Measurements from ENCODE around the gene SLC35B2. TPM values are rescaled to one million over a fixed set of nuclear protein-coding genes. Genes with fewer than 3 reads are reported as not detected.
A peak's percentile ranks its signal among the peaks of the same experiment; 100 is the strongest.

Gene SLC35B2
- total RNA-seq, 4 donors from 2014 or later: 9.7 to 34.4 (median 21.2) TPM

DNA sequence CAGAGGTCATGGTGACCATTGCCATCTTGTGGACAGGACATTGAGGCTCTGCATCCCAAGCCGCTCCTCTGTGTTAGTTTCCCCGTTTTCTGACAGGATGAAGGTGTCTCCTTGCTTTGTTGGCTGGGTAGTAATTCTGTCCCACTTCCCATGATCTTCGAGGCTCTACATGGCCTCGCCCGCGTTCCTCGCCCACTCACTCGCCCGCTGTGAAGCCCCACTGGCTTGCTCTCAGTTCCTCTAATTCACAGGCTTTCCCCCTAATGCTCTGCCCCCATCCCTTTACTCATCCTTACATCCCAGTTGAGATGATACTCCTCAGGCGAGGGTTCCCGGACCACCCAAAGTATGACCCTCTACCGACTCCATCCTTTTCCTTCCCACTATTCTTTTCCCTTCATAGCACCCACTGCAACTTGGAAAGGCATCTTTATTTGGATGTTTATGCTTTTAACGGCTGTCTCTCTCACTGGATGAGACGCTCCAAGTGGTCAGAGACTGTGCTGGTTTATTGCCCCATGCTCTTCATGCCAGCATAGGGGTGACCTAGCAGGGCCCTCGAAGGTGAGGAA is 511 bp upstream of the SLC35B2 start:
- DNase-seq: no peak
- intact Hi-C loops (cut with DNase I): loop anchor here (5.0 to 10.0 kb wide), 2 partner anchors 86 to 163 kb away; no protein-coding TSS in a partner anchor
- Histone ChIP-seq H3K27ac (peak overlapping the region; percentile 84 to 94 (median 90)), H3K27me3 (no peaks in the 10 kb centered on the region), H3K36me3 (peaks cover 12 to 62% (median 28%) of the 10 kb centered on the region in 3 donors), H3K4me1 (peaks cover 17 to 61% (median 19%) of the 10 kb centered on the region in 3 donors), H3K4me3 (peak overlapping the region; percentile 70 to 98 (median 90)), H3K9me3 (no peaks in the 10 kb centered on the region)
- TF ChIP-seq POLR2A (IDR thresholded peaks at IDR 0.05): no peak
- TF ChIP-seq CTCF (IDR thresholded peaks at IDR 0.05): no peak
- WGBS, 2 donors: 23 to 30% methylated on average over 15 of the region's 15 CpGs

GRCh38 chr6:44256775-44257024 is 628 bp downstream of the SLC35B2 start:
- no peaks in the 10 kb centered on the region for H3K27me3 ChIP-seq
- H3K27ac ChIP-seq: peak overlapping the region; percentile 84 to 94 (median 90)
- no peak for DNase-seq
- H3K4me1 ChIP-seq: peaks cover 14 to 62% (median 14%) of the 10 kb centered on the region in 3 donors
- TF ChIP-seq POLR2A (IDR thresholded peaks at IDR 0.05) (no peak), CTCF (IDR thresholded peaks at IDR 0.05) (no peak)
- intact Hi-C loops (cut with DNase I): loop anchor here (5.0 to 10.0 kb wide), 2 partner anchors 84 to 162 kb away; no protein-coding TSS in a partner anchor
- peak overlapping the region; percentile 70 to 98 (median 90) for H3K4me3 ChIP-seq
- no CpG with 5 or more reads among the region's 12 CpGs for WGBS, 2 donors
- H3K9me3 ChIP-seq: no peaks in the 10 kb centered on the region
- H3K36me3 ChIP-seq: peaks cover 23 to 73% (median 39%) of the 10 kb centered on the region in 3 donors

GRCh38 chr6:44255871-44256774 is 1.2 kb downstream of the SLC35B2 start:
- peak overlapping the region; percentile 84 to 94 (median 90) for H3K27ac ChIP-seq
- H3K9me3 ChIP-seq: no peaks in the 10 kb centered on the region
- TF ChIP-seq CTCF (IDR thresholded peaks at IDR 0.05) (no peak), POLR2A (IDR thresholded peaks at IDR 0.05) (no peak)
- no peaks in the 10 kb centered on the region for H3K27me3 ChIP-seq
- intact Hi-C loops (cut with DNase I): loop anchor here (5.0 to 10.0 kb wide), 2 partner anchors 84 to 161 kb away; no protein-coding TSS in a partner anchor
- DNase-seq: no peak
- H3K4me3 ChIP-seq: peak overlapping the region; percentile 70 to 98 (median 90)
- peaks cover 29 to 73% (median 45%) of the 10 kb centered on the region in 3 donors for H3K36me3 ChIP-seq
- 14 to 15% methylated on average over 8 to 12 of the region's 15 CpGs for WGBS, 2 donors
- peaks cover 14 to 66% (median 14%) of the 10 kb centered on the region in 3 donors for H3K4me1 ChIP-seq

DNA sequence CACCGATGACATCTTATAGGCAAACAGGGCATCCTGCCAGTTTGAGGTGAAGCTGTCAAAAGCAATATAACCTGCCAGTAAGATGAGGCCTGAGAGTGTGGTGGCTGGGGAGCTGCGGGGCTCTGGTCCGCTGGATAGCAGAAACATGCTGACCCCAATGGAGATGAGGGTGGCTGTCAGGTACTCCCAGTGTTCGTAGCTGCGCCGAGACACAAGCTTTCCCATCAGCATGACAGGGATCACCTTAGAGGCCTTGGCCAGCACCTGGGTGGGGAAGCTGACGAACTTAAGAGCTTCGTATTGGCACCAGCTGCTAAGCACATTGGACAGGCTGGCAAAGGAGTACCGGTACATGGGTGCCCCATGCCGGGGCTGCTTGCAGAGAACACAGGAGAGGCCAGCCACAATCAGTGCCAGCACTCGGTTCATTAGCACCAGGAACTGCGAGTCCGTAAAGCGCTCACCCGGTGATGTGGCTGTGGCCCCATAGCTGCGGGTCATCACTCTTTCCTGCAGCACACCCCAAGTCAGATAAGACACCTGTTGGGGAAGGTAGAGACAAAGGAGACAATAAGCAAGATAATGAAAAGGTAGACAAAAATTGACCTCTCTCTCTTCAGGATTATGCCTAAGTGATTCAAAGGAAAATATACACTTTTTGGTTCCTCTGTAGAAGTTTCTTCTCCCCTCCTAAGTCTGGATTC is 2.1 kb downstream of the SLC35B2 start:
- H3K27me3 ChIP-seq: no peaks in the 10 kb centered on the region
- intact Hi-C loops (cut with DNase I): loop anchor here (5.0 to 10.0 kb wide), 2 partner anchors 83 to 160 kb away; no protein-coding TSS in a partner anchor
- H3K4me3 ChIP-seq: no peak overlapping the region
- 48 to 56% methylated on average over 8 to 16 of the region's 16 CpGs for WGBS, 2 donors
- no peak for DNase-seq
- no peaks in the 10 kb centered on the region for H3K9me3 ChIP-seq
- H3K36me3 ChIP-seq: peaks cover 37 to 75% (median 54%) of the 10 kb centered on the region in 3 donors
- no peak overlapping the region for H3K27ac ChIP-seq
- TF ChIP-seq POLR2A (IDR thresholded peaks at IDR 0.05): no peak
- no peak for TF ChIP-seq CTCF (IDR thresholded peaks at IDR 0.05)
- peaks cover 14 to 75% (median 21%) of the 10 kb centered on the region in 3 donors for H3K4me1 ChIP-seq

All from esophagus squamous epithelium (tissue), 5 donors.